GM18517 (cell line): ENCODE data around the gene LONP2.

ENCODE experiments used
- ATAC-seq: cut with Tn5 transposase; IDR thresholded peaks from one replicate; pipeline ENCODE4 v1.9.1; 2021; ENCODE audit warnings: mild to moderate bottlenecking, moderate library complexity; ENCODE audit not compliant: unreplicated experiment

Gene LONP2, protein sequence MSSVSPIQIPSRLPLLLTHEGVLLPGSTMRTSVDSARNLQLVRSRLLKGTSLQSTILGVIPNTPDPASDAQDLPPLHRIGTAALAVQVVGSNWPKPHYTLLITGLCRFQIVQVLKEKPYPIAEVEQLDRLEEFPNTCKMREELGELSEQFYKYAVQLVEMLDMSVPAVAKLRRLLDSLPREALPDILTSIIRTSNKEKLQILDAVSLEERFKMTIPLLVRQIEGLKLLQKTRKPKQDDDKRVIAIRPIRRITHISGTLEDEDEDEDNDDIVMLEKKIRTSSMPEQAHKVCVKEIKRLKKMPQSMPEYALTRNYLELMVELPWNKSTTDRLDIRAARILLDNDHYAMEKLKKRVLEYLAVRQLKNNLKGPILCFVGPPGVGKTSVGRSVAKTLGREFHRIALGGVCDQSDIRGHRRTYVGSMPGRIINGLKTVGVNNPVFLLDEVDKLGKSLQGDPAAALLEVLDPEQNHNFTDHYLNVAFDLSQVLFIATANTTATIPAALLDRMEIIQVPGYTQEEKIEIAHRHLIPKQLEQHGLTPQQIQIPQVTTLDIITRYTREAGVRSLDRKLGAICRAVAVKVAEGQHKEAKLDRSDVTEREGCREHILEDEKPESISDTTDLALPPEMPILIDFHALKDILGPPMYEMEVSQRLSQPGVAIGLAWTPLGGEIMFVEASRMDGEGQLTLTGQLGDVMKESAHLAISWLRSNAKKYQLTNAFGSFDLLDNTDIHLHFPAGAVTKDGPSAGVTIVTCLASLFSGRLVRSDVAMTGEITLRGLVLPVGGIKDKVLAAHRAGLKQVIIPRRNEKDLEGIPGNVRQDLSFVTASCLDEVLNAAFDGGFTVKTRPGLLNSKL

DNA sequence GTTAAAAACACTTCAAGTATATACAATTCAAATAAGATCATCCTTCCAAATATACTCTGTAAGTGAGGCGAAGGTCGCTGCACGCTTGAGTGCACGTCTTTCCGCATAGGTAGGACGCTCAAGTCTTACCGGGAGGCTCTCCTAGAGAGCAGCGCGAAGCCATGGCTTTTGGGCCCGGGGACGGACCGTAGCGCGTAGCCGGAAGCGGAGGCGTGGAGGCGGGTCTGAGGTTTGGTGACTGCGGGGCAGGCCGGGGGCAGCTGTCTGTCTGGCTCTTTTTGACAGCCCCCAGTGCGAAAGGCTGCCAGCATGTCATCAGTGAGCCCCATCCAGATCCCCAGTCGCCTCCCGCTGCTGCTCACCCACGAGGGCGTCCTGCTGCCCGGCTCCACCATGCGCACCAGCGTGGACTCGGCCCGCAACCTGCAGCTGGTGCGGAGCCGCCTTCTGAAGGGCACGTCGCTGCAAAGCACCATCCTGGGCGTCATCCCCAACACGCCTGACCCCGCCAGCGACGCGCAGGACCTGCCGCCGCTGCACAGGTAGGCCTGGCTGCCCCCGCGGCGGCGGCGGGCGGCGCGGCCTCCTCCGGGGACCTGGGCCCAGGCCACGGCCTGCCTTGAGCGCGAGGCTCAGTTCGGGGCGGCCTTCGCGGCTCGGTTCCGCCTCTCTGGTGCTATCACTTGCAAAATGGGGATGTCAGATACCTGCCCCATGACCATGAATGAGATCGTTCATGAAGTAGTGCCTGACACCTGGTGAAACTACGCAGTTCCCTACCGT, at the start of gene LONP2:
Gene LONP2, plus strand, starts transcription at position 221 of the 783 bp plus-strand sequence. Its CDS starts 89 bp downstream, at position 310.
- ATAC-seq: peak; percentile 94

DNA sequence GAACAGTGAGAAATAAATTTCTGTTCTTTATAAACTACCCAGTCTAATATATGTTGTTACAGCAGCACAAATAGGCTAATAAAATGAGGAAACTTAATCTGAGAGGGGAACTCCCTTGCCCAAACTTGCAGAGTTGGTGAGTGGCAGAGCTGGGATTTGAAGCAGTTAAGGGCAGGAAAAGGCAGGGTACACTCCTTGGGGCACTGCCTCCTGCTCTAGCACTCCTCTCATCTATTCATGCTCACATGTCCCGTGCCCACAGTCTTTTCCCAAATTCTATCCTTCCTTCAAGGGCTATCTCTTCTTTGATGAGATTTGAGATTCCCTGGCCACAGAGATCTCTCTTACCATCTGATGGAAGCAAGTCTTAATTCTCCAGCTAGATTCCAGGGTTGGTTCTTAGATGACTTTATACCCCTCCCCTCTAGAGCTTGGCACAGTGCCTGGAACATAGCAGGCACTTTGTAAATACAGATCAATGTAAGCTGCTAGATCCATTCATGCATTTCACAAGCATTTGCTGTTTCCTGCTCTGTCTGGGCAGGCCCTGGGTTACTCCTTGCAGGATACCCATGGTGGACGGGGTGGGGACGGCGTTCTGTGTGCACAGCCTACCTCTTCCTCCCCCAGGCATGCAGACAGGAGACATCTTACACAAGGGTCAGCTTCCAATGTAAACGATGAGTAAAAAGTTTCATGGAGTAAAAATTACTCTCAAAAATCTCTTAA, 49.1 kb upstream of the LONP2 start:
- ATAC-seq: no peak

DNA sequence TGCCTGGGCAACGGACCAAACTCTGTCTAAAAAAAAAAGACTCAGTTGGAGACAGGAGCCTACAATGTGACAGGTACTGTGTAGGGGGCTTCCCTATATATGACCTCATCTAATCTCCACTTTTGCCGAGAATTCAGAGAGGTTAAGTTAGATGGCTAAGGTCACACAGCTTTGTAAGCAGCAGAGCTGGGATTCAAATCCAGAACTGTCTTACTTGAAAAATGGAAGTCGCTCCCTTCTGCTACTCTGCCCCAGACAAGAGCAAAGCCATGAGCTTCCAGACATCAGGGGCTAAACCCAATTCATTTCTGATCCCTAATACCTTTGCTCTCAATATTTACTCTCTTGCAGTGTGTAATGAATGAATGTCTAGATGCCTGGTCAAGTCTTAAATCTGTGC, 46.8 kb upstream of the LONP2 start:
- ATAC-seq: no peak

DNA sequence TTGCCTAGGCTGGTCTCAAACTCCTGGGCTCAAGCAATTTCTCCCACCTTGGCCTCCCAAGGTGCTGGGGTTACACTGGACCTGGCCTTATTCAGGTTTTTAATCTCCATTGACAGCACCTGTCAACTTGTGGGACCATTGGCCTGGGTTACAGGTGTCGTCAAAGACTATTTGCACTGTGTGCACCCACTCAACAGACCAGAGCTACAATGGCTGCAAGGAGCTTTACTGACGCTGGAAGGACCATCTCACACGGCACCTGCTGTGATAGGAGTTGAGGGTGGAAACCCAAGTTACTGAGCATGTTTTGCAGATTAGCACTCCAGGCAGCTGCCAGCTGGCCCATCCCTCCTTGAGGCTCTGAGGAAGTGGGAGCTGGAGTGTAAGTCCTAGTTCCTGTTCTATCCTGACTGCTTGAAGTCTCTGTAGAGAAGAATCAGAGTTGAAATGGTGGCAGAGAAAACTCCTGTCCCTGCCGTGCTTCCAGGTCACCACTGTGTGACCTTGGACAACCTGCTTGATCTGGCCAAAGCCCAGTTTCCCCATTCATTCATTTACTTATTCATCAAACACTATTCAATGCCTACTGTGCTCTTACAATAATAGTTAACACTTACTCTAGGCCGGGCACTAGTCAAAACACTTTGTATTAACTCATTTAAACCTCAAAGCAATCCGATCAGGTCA, 42.4 kb upstream of the LONP2 start:
- no peak for ATAC-seq

DNA sequence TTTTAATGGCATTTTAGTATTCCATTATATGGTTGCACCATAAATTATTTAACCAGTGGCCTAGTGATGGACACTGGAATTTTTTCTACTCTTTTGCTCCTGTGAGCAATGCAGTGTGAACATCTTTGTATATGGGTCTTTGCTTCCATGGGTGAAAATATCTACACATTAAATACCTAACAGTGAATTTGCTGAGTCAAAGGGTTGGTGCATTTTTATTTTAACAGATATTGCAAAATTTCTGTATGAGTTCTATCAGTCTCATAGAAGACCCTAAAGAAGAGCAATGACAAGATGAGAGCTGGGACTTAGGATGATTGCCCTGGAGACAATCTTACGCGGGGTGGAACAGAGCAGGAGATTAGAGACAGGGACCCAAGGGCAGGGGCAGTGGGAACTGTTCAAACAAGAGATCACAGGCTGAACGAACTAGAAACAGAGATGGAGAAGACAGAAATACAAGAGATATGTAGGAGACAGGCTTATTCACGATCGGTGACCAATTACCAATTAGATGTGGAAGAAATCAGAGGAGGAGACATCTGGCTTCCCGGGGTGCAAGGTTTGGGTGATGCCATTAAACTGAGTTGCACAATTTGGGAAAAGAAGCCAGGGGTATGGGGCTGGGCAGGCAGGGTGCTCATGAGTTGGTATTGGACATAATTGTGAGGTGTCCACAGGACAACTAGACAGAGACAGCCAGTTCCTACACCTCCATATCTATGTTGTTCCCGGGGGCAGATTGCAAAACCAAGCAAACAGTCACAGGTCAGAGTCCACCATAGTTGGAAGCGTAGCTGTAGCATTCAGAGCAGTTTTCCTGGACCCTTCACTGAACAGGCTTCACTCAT, 39.9 kb upstream of the LONP2 start:
- ATAC-seq: no peak

DNA sequence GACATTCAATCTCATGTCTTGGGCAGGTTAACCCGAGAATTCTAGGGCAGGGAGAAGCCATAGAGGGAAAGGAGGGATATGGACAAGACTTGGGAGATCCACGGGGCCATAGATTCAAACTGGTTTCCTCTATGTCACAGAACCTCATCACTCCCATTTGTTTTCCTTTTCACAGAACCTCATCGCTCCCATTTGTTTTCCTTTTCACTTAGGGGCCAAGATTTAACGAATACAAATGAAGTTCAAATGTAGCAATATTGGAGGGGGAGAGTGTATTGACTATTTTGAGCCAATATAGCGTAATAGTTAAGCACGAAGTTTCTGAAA, 39.3 kb upstream of the LONP2 start:
- ATAC-seq: no peak

DNA sequence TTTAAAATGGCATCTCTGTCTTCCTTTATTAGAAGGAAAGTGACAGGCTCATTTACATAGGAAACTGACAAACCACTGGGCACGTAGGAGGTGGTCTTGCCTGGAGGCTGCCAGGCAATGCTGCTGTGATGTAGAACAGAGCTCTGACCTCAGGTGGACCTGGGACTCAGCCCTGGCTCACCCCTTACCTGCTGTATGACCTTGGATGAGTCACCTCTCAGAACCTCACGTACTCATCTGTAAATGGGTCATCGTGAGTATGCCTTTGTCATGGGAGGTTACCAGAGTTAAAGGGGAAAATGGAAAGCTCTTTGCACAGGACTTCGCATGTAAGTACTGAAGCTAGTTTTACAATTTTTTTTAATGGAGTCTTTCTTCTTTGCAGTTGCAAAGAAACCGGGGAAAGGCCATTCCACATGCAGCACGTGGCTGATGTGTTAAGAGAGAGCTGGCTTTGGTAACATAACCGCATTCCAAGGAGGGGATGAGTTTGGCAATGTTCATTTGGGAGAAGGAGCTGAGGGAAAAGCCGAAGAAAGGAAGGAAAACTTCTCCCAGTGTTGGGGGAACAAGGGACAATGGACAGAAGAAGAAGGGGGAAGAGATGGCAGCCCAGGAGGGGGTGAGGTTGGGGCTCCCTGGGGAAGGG, 37.4 kb upstream of the LONP2 start:
- ATAC-seq: no peak

DNA sequence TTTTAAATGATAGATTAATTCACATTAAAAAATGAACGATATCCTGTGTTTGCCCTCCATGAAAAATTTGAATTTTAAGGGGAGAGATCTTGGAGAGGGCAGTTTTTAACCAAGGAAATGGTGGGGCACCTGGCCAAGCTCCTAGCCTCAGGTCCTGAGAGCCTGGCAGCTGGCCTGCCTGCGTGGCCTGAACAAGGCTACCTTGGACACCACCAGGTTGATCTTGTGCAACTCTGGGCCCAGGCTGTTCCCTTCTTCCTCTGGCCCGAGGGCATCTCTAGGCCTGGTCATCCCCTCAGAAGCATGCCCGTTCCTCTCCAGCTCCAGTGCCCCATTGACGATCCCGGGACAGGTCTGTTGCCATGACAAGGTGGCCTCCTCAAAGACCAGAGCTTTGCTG, 33.4 kb upstream of the LONP2 start:
- ATAC-seq: no peak

DNA sequence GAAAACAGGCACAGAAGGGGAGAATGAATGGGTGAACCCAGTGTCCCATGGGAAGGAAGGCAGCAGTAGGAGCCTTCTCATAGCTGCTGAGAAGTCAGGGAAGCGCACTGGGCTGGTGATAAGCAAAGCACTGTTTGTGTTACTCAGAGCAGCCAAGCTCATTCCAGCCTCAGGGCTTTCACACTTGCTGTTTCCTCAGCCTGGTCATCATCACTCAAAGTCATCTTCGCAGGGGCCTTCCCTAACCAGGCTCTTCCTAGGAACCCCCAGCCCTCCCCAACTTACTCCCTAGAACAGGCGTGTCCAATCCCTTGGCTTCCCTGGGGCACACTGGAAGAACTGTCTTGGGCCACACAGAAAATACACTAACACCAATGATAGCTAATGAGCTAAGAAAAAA, 32.1 kb upstream of the LONP2 start:
- ATAC-seq: no peak

DNA sequence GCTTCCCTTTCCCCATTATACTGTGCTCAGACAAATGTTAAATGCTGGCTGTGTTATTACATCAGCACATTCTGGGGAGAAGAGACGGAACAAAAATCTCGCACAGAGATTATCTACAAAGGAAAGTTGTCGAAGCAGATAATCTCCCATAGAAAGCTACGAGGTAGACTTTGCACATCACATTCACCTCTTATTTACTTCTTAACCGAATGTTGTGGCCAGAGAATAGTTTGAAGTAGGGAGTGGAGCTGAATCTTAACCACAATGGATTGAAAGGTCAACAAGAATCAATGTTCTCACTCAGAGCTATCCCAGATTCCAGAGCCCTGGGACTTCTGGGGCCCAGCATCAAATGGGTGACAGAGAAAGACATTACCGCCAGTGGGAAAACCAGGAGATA, 28.4 kb upstream of the LONP2 start:
- ATAC-seq: no peak

DNA sequence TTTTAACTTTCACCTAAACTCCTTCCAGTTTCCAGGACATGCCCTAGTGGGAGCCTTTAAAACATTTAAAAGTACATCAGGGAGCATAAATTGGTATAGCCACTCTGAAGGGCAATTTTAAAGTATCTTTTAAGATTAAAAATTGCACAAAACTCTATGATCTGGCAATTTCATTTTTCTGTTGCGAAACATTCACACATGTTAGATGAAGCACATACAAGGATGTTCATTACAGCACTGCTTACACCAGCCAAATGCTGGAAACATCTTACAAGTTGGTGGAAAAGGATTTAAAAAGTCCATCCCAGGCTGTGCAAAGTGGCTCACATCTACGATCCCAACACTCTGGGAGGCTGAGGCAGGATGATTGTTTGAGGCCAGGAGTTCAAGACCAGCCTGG, 26.4 kb upstream of the LONP2 start:
- no peak for ATAC-seq

DNA sequence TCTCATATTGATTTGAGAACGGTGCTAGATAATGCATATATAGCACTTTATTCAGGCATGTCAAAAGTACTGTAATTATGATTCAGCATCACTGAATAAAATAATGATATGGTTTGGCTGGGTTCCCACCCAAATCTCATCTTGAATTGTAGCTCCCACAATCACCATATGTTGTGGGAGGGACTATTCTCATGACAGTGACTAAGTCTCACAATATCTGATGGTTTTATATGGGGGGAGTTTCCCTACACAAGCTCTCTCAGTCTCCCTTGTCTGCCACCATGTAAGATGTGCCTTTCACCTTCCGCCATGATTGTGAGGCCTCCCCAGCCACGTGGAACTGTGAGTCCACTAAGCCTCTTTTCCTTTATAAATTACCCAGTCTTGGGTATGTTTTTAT, 25.6 kb upstream of the LONP2 start:
- no peak for ATAC-seq

DNA sequence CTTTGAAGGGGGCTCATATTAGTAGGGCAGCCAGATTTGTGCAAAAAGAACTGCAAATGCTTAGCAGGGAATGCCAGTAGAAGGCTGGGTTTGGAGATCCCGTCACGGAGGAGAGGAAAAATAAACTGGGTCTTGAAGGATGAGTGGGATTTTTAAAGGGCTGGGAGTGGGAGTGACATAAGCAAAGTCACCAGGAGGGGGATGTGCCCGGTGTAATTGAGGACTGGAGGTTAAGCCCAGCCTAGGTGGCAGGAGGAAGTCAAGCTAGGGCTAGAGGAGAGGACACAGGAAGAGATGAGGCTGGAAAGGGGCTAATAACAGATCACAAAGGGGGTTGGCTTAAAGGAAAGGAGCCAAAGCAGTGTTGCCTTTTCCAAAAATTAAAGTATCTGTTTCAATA, 23.2 kb upstream of the LONP2 start:
- ATAC-seq: no peak

DNA sequence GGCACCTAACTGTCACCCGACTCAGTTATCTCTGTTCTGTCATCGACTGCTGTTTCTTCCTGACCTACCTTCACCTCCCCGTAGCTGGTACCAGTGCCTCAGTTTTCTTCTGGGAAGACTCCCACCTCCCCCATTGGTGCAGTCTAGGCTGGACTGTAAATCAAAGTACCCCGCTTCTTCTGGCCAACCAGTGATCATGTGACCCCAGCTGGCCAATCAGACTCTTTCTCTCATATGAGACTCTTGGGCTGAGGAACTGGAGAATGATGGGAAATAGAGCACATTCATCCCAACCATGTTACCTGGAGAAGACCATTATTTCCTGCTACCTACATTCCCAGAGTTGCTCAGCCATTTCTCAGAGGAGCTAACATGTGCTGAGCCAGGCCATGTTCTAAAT, 20.6 kb upstream of the LONP2 start:
- ATAC-seq: no peak

DNA sequence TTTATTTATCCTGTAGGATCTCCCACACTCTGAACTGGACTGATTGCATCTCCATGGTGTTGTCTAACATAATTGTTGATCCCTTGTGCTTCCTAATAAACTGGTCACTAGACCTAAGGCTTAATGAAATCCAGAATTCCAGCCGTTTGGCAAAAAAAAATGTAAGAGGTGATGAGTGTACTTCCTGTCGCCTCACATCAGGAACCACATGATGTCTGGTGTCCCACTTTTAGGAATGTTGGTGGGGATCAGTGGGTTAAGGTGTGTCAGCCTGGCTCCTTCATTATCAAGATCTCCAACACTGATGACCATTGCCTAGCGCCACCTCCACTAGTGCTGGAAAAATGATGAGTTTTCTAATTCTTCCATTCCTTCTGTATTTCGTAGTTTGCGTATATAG, 18.6 kb upstream of the LONP2 start:
- no peak for ATAC-seq

DNA sequence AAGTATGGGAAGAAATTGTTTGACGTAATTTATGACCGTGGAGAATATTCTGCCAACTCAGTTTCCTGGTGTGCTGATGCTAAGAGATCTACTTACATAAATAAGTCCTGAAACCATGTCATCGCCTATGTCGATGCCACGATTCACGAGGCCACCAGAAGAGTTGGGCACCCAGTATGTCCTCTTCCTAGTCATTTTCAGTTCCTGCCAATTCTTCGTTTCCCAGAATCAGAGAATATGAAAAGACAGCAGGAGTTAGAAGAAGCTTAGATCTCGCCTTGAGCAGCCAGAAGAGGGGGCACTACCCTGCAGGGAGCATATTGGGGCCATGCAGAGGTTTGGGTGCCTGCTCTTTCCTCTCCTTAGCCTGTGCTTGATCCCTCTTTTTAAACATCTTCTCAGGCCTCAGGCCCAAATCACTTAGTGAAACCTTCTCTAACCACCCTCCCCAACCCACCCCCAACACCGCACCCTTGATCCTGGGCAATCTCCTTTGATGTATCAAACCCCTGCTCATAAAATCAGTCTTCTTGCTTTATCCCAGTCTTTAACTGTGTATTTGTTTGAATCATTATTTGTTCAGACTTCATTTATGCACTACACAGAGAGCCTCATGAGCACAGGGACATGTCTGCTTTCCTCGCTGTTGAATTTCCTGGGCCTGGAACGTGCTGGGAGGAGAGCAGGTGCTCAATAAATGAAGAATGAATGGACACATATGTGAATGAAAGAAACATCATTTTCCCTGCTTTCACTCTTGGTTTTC, 12.2 kb upstream of the LONP2 start:
- peak; percentile 79 for ATAC-seq

DNA sequence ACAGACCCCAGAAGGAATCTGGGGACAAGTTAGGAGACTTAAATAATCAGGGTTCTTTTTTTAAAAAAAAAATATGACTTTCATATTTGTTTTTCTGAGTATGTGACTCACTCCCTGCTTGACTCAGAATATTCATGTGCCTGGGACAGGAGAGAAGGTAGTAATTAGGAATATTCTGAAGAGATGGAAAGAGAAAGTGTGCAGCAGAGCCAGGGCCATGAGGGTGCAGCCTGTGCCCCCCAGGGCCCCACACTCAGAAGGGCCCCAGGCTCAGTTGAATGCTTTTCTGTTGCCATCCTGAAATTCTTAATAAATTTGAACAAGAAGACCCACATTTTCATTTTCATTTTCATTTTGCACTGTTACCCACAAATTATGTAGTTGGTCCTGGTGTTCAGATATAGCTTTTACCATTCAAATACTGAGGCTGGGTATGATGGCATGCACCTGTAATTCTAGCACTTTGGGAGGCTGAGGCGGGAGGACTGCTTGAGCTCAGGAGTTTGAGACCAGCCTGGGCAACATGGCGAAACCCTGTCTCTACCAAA, 11.5 kb upstream of the LONP2 start:
- no peak for ATAC-seq

DNA sequence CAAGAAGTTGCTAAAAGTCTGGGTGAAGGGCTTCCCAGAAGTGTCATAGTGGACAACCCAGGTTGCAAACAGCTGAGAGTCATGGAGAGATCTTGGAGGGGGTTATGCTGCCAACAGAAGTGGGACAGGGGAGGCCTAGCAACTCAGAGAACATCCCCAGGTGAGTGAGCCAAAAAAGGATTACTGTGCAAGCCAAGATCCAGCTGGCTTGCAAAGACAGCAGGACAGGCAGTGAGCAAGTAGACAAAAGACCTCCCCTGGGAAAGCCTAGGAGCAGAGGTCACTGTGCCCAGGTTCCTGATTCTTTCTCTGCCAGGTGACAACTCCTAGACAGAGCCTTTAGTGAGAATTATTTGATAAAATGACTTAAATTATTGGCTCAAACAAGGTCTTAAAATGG, 9.5 kb upstream of the LONP2 start:
- ATAC-seq: no peak
